Upper lobe of left lung (tissue), 6 donors: ENCODE data around the gene TFAP2B. TPM values are rescaled to one million over a fixed set of nuclear protein-coding genes. Genes with fewer than 3 reads are reported as not detected.

Experiments used
- ATAC-seq, 2 donors: fragments of 200-7000 bp; cut with Tn5 transposase; one replicate each; pipeline ENCODE4 v1.9.1; 2022; ENCODE audit warnings: mild to moderate bottlenecking in 2 of 2, moderate library complexity in 2 of 2; ENCODE audit not compliant: low FRiP score in 2 of 2
- DNase-seq, 2 donors: peaks; one replicate each; pipeline ENCODE4 v3.0.0-alpha.2; 2019 to 2020
- H3K27ac ChIP-seq, 4 donors: fragments of 200-600 bp; sonication (generic); one replicate each; pipeline ENCODE4 v1.5.1; 2016 to 2019
- H3K27me3 ChIP-seq, 4 donors: fragments of 200-600 bp; sonication (generic); one replicate each; pipeline ENCODE4 v1.5.1; 2017 to 2019
- H3K36me3 ChIP-seq, 4 donors: fragments of 200-600 bp; sonication (generic); one replicate each; pipeline ENCODE4 v1.5.1; 2016 to 2019
- H3K4me1 ChIP-seq, 4 donors: fragments of 200-600 bp; sonication (generic); one replicate each; pipeline ENCODE4 v1.5.1; 2018 to 2019
- H3K4me3 ChIP-seq, 4 donors: fragments of 200-600 bp; sonication (generic); one replicate each; pipeline ENCODE4 v1.5.1; 2017 to 2019; ENCODE audit warnings: mild to moderate bottlenecking in 2 of 4, moderate library complexity in 1 of 4
- H3K9me3 ChIP-seq, 4 donors: fragments of 200-600 bp; sonication (generic); one replicate each; pipeline ENCODE4 v1.5.1; 2018 to 2019
- EP300 ChIP-seq, 4 donors: sonication (generic); formaldehyde crosslinking; IDR thresholded peaks; one replicate each; pipeline ENCODE4 v1.5.1; 2017; ENCODE audit warnings: antibody characterized with exemption in 4 of 4, control low read depth in 2 of 4
- POLR2A ChIP-seq, 4 donors: fragments of 450-650 bp; IDR thresholded peaks; one replicate each; pipeline ENCODE4 v1.5.1; 2016 to 2017; ENCODE audit warnings: antibody characterized with exemption in 4 of 4, mild to moderate bottlenecking in 2 of 4
- POLR2AphosphoS5 ChIP-seq, 2 donors: sonication (generic); formaldehyde crosslinking; IDR thresholded peaks; one replicate each; pipeline ENCODE4 v1.5.1; 2017; ENCODE audit warnings: antibody characterized with exemption in 2 of 2
- WGBS, 2 donors: methylation state at CpG; one replicate each; pipeline ENCODE4 v1.1.5; 2017 to 2018; 5-methylcytosine and 5-hydroxymethylcytosine counted together
- total RNA-seq, 6 donors: library from RNA; depleted of rRNA in 4 of 6; stranded (reverse); fragments of >200 nt in 4 of 6; gene quantifications; one replicate each; pipeline versions ENCODE4 v1.1.0 to v1.2.1, GENCODE V29; 2016 to 2021
- TF ChIP-seq, protein P1 (sequence below), 6 experiments: fragments of 450-650 bp in 4 of 6; fragments of 200-600 bp in 2 of 6; sonication (generic) in 2 of 6; IDR thresholded peaks; one replicate each; pipeline ENCODE4 v1.5.1; 2016 to 2019; ENCODE audit warnings: antibody characterized with exemption in 6 of 6
- donor health status: DM: no; HTN: no; CAD: no; lungs with moderate emphysema.
- donor health status: DM: no; HTN: yes; CAD: no; lungs with severe emphysema.

TFAP2B gene
- total RNA-seq, 6 donors from 2014 or later, result 1.0 TPM; not detected in 5

DNA sequence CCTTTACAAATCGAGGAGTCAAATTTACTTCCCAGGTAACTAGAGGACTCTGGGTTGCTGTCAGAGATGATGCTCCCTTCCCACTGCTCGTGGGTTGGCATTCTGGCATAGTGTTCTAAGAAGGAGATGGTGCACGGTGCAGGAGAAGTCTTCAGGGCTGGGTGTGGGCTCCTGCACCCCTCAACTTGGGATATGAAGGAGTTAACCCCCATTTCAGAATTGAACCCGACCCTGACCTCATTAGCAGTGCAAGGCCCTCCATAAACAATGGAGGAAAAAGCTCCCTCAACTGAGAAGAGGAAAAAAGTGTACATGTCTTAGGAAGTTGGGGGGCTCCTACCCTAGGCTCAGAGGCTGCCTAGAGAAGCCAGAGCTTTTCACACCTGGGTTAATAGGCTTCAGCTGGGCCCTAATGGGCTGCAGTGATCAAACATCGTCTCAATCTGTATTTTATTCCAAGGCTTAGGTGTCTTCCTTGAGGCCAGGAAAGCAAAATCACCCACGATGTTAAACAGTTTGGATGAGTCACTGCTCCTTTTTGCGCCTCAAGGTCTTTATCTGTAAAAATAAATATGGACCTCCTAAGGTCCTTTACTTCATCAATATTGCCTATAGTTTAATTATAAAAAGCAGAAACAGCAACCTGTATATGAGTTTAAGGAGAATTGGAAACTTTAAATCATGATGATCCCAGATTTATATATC is 29.4 kb downstream of the TFAP2B start:
- Histone ChIP-seq H3K9me3 (no peaks in the 10 kb centered on the region), H3K36me3 (no peaks in the 10 kb centered on the region), H3K27me3 (peaks cover 0 to 49% (median 17%) of the 10 kb centered on the region in 4 donors), H3K4me3 (no peak overlapping the region), H3K27ac (no peak overlapping the region), H3K4me1 (peaks cover 4 to 8% (median 6%) of the 10 kb centered on the region in 4 donors)
- ATAC-seq (no peak), DNase-seq (no peak)
- no peak for TF ChIP-seq POLR2A (IDR thresholded peaks at IDR 0.05)
- TF ChIP-seq, protein P1, sequence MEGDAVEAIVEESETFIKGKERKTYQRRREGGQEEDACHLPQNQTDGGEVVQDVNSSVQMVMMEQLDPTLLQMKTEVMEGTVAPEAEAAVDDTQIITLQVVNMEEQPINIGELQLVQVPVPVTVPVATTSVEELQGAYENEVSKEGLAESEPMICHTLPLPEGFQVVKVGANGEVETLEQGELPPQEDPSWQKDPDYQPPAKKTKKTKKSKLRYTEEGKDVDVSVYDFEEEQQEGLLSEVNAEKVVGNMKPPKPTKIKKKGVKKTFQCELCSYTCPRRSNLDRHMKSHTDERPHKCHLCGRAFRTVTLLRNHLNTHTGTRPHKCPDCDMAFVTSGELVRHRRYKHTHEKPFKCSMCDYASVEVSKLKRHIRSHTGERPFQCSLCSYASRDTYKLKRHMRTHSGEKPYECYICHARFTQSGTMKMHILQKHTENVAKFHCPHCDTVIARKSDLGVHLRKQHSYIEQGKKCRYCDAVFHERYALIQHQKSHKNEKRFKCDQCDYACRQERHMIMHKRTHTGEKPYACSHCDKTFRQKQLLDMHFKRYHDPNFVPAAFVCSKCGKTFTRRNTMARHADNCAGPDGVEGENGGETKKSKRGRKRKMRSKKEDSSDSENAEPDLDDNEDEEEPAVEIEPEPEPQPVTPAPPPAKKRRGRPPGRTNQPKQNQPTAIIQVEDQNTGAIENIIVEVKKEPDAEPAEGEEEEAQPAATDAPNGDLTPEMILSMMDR (IDR thresholded peaks at IDR 0.05), result no peak
- TF ChIP-seq POLR2AphosphoS5 (IDR thresholded peaks at IDR 0.05), result no peak
- TF ChIP-seq EP300 (IDR thresholded peaks at IDR 0.05), result no peak
- WGBS, 2 donors, result 7 to 10% methylated on average over 6 to 7 of the region's 7 CpGs

DNA sequence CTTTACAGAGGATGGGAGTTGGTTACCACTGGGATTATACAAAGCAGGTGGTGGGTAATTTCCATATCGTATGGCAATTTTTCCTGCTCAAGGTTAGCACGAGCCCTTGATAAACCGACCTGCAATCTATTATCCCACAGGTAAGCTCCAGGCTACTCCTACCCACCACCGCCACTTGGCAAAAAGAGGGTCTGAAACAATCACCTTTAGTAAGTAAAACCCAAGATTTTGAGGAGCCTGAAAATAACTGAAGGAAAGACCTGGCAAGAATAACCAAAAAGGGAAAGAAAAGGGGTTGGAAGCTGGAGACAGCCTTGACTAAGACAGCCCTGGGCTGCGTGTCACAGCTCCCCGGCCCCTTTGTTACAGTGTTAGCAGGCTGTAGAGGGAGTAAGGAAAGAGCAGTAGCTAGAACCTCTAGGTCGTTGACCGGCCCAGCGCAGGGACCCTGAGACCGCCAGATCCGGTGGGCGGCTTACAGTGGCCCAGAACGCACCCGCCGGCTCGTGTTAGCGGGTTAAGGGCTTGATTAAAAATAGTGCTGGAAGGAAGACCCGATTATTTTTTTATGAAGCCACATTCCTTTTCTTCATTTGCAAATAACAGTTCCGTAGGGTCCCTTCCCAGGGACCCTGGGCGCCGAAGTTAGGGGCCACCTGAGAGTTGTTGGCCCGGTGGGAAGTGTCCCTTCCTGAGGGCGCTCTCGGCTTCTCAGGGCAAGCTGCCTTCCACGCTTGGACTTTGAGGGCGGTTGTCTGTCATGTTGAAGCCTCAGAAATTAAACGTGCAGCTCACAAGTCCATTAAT is 30.5 kb downstream of the TFAP2B start:
- WGBS, 2 donors, result 6 to 9% methylated on average over 27 of the region's 27 CpGs
- Histone ChIP-seq H3K9me3 (no peaks in the 10 kb centered on the region), H3K27me3 (peaks cover 0 to 43% (median 14%) of the 10 kb centered on the region in 4 donors), H3K4me3 (no peak overlapping the region), H3K36me3 (no peaks in the 10 kb centered on the region), H3K27ac (no peak overlapping the region), H3K4me1 (peaks cover 4 to 8% (median 6%) of the 10 kb centered on the region in 4 donors)
- peak in 1 of 2 donors; percentile 33 for DNase-seq
- peak in 1 of 2 donors; percentile 32 for ATAC-seq
- TF ChIP-seq POLR2A (IDR thresholded peaks at IDR 0.05) (no peak), EP300 (IDR thresholded peaks at IDR 0.05) (no peak), POLR2AphosphoS5 (IDR thresholded peaks at IDR 0.05) (no peak)
- TF ChIP-seq, protein P1 (IDR thresholded peaks at IDR 0.05), result no peak

DNA sequence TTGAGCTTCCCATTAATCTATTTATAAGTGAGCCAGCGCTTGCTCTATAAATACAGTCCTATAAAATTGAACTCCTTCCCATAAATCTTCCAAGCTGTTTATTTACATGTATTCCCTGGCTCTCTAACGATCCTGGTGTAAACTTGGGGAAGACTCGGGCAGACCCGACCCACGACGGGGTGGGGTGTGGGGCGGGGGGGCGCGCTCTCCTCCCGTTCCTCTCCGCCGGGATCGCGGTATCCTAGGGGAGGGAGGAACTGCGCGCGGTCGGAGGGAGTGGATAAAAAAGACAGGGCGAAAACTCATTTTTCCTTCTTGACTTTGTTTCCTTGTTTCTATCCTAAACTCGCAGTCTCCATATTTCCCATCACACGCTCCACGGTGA is 31.1 kb downstream of the TFAP2B start:
- ATAC-seq, result no peak
- peak in 1 of 2 donors; percentile 48 for DNase-seq
- Histone ChIP-seq H3K27ac (no peak overlapping the region), H3K27me3 (peaks cover 0 to 39% (median 14%) of the 10 kb centered on the region in 4 donors), H3K36me3 (no peaks in the 10 kb centered on the region), H3K4me3 (peak overlapping the region in 1 of 4 donors; percentile 15), H3K9me3 (no peaks in the 10 kb centered on the region), H3K4me1 (peaks cover 4 to 8% (median 6%) of the 10 kb centered on the region in 4 donors)
- TF ChIP-seq, protein P1 (IDR thresholded peaks at IDR 0.05), result no peak
- TF ChIP-seq EP300 (IDR thresholded peaks at IDR 0.05) (no peak), POLR2AphosphoS5 (IDR thresholded peaks at IDR 0.05) (no peak), POLR2A (IDR thresholded peaks at IDR 0.05) (no peak)
- WGBS, 2 donors, result 5 to 6% methylated on average over 22 of the region's 22 CpGs

DNA sequence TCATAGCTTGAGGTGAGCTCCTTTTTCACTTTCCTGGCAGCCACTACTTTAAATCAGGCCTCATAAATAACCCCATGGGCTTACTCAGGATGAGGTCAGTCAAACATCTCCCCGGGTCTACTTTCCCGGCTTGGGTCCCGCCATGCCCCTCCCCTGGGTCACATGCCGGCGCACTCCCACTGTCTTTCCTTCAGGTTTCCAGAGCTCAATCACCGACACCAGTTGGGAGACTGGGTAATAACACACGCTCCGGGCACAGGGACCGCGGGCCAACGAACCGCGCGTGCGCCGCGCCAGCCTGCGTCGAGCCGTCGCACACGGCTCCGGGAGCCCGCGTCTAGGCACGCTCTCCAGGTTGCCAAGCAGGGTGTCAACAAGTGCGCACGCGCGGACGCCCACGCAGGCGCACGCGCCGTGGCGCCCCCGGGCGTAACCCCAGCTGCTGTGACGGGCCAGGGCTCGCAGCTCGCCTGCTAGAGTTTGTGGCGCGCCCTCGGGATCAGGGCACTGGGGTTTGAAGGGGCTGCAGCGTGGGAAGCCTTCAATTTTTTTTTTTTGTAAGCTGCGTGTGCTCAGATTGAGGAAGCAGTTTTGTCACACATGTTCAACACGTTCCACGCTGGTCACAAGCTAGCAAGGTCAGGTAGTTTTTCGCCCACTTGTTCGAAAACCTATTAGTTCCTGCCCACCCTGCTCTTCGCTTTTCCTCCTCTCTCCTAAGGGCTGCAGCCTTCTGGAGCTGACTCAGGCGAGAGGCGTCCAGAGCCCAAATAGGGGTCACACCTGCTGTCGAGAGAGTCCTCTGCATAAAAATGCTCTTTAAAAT is 31.8 kb downstream of the TFAP2B start:
- ATAC-seq, result peak in 1 of 2 donors; percentile 44
- peaks cover 4 to 8% (median 6%) of the 10 kb centered on the region in 4 donors for H3K4me1 ChIP-seq
- H3K9me3 ChIP-seq, result no peaks in the 10 kb centered on the region
- peaks cover 0 to 36% (median 12%) of the 10 kb centered on the region in 4 donors for H3K27me3 ChIP-seq
- peak overlapping the region in 2 of 4 donors; percentile 15 to 25 for H3K4me3 ChIP-seq
- DNase-seq, result peak in 1 of 2 donors; percentile 80
- WGBS, 2 donors, result 5 to 8% methylated on average over 11 to 52 of the region's 55 CpGs
- H3K27ac ChIP-seq, result no peak overlapping the region
- no peaks in the 10 kb centered on the region for H3K36me3 ChIP-seq
- TF ChIP-seq, protein P1 (IDR thresholded peaks at IDR 0.05), result no peak
- TF ChIP-seq POLR2A (IDR thresholded peaks at IDR 0.05), result no peak
- no peak for TF ChIP-seq POLR2AphosphoS5 (IDR thresholded peaks at IDR 0.05)
- no peak for TF ChIP-seq EP300 (IDR thresholded peaks at IDR 0.05)
